GM21619 (cell line): Measurements from ENCODE around the gene GPR148.
"Not testable (repeated sequence)": the region's sequence is repeated elsewhere in the genome, so short reads cannot be mapped to it uniquely, and the experiment has no call there.

Experiments
- ATAC-seq: cut with Tn5 transposase; IDR thresholded peaks from one replicate; pipeline ENCODE4 v1.9.1; 2021; ENCODE audit not compliant: unreplicated experiment

GPR148 gene, protein sequence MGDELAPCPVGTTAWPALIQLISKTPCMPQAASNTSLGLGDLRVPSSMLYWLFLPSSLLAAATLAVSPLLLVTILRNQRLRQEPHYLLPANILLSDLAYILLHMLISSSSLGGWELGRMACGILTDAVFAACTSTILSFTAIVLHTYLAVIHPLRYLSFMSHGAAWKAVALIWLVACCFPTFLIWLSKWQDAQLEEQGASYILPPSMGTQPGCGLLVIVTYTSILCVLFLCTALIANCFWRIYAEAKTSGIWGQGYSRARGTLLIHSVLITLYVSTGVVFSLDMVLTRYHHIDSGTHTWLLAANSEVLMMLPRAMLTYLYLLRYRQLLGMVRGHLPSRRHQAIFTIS

DNA sequence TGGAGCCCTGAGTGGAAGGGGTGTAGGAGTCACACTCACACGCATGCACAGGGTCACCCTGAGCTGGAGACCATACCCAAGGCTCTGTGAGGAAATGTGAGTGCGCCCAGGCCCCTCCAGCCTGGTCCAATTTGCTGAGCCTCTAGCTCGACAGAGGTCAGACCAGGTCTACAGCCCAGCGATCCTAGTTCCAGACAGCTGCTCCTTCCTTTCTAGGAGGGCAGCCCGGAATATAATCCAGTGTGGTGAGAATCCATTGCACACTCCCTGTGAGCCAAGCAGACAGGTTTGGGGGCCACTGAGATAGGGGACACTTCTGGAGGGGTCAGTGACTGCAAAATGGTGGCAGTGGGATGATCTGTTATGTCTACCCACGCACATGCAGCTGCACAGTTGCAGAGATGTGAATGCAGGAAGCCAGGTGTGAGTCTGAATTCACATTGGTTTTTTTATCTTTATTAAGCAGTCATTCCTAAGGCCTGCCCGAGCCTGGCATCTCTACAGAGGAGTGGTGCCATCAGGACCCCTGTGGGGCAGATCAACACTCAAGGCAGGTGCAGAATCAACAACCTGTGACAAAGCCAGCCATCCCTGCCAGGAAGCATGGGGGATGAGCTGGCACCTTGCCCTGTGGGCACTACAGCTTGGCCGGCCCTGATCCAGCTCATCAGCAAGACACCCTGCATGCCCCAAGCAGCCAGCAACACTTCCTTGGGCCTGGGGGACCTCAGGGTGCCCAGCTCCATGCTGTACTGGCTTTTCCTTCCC, at the start of gene GPR148:
Gene GPR148 (plus strand): TSS at position 522 of the 768 bp plus-strand sequence. CDS start 82 bp downstream, at position 604.
- ATAC-seq, result no peak

DNA sequence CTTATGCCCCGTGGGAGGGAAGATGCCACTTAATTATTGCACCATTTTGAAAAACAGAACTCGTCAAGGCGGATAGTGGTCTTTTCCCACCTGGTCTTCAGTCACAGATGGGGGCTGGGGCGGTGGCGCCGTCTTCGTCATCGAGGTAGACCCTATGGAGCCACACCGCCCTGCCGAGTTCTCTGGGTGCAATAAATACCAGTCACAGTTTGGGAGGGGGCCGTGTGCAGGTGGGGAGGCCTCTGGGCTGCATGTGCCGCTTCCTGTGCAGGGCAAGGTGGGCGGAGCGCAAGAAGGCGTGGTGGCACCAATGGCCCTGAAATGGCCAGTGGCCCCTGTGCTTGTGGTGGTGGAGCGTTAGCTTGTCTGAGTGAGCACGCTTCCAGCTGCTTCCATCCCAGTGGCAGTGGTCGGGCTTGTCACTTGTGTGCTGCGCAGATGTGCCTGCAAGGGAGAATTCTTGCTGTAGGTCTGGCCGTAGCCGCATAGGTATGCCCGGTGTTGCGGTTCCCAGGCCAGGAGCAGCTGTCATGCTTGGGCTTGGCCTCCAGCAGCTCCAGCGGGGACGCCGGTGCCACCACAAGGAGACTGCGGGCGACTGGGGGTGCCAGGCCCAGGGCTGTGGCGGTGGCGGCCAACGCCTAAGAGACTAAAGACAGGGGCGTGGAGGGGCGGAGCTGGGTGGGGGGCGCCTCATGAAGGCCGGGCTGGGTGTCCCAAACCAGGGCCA, 36.7 kb upstream of the GPR148 start:
- ATAC-seq, result peak; percentile 13

DNA sequence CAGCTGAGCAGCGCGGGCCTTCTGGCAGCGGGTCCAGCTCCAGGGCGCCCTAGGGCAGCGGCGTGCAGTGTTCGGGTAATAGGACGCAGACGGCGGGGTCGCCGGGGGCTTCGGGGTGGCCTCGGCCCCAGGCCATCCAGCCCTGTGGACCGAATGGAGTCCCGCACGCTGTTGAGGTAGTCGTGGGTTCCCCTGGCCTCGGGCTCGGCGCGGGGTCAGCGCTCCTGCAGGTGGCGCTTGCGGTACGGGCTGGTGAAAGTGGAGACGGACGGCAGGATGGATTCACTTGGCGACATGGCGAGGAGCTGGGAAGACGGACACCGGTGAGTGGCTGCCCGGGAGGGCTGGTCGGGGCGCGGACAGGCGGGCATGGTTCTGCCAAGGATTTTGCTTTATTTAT, 35.4 kb upstream of the GPR148 start:
- not testable (repeated sequence) for ATAC-seq

DNA sequence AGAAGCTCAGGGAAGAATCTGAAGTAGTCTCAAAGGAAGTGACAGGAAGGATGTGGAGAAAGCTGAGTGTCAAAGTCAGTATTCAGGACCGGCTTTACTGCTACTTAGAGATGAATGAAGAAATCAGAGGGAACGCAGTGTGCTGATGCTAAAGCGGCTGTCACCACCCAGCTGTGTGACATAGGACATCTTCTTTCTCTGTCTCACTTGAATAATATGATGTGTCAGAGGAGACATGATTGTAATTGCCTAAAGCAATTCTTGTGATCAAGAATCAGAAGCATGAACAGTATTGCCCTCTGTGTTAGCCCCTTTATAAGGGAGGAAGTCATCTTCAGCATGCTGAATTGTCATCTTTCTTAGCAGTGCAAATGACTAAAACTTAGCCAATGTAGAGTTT, 25.6 kb upstream of the GPR148 start:
- not testable (repeated sequence) for ATAC-seq

DNA sequence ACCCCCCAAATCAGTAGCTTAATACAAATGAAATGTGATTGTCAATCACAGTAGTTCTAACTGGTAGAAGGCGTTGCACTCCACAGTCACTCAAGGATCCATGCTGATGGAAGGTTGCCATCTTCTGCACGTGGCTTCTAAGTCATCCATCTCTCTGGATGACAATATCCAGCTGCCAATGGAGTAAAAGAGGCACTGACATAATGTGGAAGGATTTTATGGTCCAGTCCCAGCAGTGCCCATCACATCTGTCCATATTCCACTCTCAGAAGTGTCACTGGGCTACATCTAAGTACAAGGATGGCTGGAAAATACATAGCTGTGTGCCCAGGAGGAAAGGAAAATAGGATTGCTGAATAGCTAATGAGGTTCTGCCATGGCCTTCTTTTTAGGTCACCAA, 14.1 kb upstream of the GPR148 start:
- ATAC-seq, result not testable (repeated sequence)

DNA sequence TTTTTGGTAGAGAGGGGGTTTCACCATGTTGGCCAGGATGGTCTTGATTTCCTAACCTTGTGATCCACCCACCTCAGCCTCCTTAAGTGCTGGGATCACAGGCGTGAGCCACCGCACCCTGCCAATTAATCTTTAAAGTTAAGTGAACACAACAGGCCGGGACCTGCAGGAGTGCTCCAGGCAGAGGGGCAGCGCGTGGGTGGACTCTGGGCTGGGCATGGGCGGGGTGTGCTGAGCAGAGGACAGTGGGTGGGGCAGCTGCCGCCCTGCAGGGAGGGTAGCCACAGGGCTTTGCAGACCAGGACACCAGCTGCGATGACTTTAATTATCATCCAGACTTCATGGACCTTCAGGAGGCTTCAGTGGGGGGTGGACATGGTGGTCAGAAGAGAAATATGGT, 8.8 kb upstream of the GPR148 start:
- no peak for ATAC-seq

DNA sequence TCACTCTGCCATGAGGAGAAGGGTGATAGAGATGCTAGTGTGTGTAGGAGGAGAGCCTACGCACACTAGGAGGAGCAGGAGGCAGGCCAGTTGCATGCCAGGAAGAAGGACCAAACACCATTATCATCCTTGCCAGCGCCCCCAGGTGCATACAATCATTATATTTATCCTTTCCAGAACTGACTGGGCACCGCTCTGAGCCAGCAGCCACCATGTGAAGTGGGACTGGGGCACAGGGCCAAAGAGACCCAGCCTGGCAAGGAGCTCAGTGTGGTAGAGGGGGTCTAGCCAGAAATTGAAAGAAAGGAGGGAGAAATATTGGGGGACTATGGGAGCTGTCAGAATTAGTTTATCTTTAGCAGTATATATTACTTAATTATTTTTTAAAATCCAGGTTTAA, 8.3 kb upstream of the GPR148 start:
- ATAC-seq, result no peak

DNA sequence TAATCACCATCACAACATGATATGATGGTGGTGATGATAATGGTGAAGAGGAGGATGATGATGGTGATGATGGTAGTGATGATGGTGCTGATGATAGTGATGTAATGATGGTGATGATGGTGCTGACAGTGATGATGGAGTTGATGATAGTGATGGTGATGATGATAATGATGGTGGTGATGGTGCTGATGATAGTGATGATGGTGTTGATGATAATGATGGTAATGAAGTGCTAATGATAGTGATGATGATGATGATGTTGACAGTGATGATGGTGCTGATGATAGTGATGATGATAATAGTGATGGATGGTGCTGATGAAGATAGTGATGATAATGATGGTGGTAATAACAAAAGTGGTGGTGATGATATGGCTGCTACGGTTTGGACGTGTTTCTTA, 4.4 kb upstream of the GPR148 start:
- no peak for ATAC-seq

DNA sequence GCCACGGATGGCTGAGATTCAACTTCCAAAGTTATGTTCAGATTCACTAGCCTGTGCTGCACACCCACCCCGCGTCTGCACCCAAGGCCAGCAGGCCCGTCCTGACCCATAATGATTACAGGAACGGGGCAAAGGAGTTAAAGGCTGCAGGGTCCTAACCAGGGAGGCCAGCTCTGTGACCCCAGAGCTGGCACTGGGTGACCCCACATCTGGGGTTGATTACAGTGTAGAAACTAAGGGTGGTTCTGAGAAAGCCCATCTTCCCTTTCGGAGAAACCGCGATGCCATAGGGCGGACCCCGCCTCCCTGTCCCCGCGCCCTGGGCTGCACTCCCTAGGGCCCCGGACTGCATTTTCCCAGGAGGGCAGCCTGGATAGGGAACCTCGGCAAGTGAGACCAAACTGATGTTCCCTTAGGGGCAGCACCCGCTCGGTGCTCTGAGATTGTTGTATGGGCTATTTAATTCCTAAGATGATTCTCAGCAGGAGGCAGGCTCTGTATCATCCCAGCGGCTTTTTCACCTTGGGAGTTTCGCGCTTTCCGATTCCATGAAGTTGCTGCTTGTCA, 2.2 kb upstream of the GPR148 start:
- ATAC-seq, result no peak

DNA sequence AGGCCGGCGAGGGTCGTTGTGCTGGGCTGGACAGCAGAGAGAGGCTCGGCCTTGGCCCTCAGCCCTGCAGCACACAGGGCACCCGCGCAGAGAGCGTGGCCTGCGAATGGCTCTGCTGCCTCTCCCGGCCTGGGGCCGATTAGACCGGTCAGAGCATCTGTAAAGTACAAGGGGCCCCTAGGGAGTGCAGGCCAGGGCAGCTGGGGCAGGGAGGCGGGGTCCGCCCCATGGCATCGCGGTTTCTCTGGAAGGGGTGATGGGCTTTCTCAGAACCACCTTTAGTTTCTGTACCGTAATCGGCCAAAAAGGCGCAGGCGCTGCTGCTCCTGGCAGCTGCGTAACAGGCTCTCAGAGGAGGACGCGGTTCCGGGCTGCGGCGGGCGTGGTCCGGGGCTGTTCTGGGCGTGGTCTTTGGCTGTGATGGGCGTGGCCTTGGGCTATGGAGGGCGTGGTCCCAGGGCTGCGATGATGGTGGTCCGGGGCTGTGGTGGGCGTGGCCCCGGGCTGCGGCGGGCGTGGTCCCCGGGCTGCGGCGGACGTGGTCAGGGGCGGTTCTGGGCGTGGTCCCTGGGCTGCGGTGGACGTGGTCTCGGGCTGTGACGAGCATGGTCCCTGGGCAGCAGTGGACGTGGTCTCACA, 1.5 kb upstream of the GPR148 start:
- peak; percentile 94 for ATAC-seq

DNA sequence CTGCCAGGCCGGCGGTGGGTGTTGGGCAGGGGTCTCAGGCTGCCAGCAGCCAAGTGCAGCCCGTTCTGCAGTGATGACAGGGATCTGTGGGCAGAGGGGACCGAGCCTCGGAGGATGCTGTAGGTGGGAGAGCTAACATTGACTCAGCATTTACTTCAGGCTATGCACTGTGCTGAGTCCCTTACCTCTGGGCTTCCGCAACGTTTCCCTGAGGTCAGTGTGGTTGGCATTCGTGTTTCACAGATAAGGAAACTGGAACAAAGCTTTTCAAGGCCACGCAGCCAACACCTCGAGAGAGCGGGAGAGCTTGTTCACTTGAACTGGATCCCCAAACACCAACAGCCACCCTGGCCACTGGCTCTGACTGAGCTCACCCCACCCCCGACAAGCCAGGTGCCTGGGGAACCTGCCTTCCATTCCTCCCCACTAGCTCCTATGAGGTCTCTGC, 839 bp upstream of the GPR148 start:
- peak; percentile 14 for ATAC-seq

DNA sequence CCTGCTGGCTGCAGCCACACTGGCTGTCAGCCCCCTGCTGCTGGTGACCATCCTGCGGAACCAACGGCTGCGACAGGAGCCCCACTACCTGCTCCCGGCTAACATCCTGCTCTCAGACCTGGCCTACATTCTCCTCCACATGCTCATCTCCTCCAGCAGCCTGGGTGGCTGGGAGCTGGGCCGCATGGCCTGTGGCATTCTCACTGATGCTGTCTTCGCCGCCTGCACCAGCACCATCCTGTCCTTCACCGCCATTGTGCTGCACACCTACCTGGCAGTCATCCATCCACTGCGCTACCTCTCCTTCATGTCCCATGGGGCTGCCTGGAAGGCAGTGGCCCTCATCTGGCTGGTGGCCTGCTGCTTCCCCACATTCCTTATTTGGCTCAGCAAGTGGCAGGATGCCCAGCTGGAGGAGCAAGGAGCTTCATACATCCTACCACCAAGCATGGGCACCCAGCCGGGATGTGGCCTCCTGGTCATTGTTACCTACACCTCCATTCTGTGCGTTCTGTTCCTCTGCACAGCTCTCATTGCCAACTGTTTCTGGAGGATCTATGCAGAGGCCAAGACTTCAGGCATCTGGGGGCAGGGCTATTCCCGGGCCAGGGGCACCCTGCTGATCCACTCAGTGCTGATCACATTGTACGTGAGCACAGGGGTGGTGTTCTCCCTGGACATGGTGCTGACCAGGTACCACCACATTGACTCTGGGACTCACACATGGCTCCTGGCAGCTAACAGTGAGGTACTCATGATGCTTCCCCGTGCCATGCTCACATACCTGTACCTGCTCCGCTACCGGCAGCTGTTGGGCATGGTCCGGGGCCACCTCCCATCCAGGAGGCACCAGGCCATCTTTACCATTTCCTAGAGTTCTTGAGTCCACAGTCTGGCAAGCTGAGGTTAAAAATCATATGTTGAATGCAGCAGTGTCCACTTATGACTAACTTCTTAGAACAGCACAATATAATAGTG, 741 bp downstream of the GPR148 start:
- ATAC-seq, result no peak

DNA sequence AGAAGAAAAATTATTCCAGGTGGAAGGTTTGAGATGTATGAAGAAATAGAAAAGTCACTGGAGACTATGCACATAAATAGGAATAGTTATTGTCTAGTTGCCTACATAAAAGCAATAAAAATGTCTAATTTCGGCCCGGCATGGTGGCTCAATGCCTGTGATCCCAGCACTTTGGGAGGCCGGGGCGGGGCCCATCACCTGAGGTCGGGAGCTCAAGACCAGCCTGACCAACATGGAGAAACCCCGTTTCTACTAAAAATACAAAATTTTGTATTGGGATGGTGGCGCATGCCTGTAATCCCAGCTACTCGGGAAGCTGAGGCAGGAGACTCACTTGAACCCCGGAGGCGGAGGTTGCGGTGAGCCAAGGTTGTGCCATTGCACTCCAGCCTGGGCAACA, 3.4 kb downstream of the GPR148 start:
- ATAC-seq, result not testable (repeated sequence)

DNA sequence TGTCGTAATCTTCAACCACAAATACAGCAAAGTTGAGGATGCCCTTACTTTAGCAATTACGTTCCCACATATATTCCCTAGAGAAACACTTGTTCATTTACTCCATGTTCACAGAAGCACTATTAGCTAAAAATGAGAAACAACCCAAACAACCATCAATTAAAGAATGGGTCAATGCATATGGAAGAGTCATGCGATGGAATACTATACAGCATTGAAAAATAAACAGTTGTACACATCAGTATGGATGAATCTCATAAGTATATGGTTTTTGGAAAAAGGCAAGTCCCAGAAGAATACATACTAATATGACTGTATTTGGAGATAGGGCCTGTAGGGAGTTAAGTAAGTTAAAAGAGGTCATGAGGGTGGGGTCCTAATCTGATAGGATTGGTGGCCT, 6.3 kb downstream of the GPR148 start:
- no peak for ATAC-seq

DNA sequence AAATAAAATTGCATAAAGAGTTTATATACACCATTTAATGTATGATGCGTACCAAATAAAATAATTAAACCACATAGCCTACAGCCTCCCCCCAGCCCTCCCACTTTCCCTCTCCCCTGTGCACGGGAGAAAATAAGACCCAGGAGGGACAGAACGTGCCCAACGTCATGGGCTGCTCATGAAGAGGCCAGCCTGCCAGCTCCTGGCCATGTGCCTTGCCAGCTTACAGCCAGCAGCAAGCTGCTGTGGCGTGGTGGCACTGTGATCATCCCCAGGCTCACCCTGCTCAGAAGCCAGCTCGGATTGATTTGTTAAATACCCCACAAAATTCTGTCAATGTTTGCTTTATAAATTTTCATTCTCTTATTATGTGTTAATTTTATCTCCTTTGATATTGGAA, 7.6 kb downstream of the GPR148 start:
- no peak for ATAC-seq

DNA sequence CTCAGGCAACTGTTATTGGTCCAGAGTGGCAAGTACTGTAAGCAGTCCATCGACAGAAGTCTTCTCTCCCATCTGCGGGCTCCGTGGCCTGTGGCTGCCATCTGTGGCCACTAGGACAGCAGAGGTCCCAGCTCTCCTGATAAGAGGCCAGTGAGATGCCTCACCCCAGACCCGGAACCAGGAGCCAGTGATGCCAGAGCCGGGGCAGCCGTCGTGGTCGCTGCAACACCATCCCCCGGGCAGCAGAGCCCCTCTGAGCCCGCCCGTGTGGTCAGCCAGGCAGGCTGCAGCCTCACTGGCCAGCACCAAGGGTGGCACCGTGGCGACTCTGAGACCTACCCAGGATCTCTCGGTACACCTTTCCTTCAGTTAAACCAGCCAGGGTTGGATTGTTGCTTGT, 8.7 kb downstream of the GPR148 start:
- ATAC-seq, result no peak

DNA sequence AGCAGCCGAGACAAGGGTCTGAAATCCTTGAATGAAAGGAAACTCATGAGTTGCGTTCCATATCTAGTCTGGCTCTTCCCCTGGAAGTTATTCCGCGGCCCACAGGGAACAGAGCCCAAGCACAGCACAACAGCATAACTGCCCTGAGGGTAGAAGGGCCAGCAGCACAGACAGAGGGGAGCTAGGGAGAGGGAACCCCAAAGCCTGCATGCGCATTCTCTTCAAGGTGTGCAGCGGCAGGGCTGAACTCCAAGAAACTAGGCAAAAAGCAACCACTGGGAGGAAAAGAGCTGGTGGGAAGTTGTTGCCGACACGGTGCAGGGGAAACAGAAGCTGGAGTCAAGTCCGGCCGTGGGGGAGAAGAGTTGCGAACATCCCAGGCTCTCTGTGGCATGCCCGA, 11.8 kb downstream of the GPR148 start:
- ATAC-seq, result no peak

DNA sequence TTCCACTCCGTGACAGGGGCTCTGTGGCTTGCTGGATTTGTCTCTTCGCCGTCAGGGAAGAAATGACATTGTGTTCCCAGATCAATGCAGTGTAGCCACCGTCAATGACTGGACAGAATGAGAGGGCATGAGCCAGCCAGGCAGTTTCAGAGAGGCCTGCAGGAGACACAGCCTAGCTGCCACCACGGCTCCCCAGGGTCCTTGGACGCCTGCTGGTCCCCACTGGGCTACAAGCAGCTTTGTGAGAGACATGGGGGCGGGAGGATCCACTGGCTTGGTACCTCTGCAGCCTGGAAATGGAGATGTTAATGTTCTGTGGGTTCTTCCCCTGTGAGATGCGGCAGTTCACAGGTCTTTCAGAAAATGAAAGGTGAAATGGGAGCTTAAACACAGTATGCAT, 14.4 kb downstream of the GPR148 start:
- no peak for ATAC-seq

DNA sequence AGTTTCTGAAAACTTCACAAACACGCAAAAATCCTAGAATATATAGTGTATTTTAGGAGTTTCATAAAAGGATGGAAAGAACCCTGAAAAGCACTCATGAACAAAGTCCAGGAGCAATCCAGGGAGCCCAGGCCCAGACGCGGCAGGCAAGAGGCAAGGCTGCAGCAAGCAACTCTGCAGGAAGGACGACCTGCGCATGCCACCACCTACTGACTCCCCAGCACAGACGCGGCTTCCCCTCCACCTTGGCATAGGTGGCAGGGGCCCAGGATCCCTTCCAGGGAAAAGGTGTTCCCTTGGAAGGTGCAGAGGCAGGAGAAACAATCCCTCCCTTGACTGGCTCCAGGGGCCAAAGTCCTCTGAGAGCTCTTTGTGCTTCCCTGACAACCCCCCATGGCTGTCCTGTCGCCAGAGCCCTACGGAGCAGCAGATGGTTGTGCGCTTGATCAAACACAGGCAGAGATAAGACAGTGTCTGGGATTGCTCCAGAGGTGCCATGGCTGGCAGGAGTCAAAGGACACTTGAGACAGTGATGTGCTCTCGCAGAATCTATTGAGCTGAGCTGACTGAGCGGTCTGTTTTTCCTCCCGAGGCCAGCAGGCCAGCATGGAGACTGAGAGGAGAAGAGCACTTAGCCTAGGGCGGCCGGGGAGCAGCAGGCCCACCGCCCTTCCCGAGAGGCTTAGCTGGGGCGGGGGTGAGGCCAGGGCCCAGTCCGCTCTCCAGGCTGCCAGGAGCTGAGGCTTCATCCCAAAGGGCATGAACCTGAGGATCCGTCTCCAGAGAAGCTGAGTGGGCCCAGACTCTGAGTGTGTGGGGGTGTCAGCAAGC, 15.6 kb downstream of the GPR148 start:
- no peak for ATAC-seq
